Measurements from ENCODE around the gene FUT2.

DNA sequence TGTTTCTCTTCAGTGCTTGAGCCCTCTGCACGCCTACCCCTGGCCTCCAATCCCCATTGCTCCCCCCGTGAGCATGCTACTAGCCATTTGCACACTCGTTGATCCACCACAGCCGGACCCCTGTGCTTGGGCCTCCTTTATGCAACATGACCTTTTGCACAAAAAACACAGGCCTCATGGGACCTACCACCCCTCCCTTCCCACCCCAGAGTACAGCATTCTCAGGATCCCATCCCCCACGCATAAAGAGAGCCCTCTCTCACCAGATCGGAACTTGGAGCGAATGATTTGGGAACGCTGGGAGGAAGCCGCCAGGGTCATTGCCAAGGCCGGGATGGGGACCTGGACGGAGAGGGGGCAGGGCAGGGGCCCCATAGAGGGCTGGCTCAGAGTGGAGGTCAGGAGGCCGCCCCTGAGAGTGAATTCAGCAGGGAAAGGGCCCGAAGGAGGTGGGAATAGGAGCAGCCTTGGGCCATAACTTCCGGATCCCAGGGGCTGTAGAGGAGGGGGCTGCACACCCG lies 23.0 kb downstream of the FUT2 start:
- TF ChIP-seq, protein P1, sequence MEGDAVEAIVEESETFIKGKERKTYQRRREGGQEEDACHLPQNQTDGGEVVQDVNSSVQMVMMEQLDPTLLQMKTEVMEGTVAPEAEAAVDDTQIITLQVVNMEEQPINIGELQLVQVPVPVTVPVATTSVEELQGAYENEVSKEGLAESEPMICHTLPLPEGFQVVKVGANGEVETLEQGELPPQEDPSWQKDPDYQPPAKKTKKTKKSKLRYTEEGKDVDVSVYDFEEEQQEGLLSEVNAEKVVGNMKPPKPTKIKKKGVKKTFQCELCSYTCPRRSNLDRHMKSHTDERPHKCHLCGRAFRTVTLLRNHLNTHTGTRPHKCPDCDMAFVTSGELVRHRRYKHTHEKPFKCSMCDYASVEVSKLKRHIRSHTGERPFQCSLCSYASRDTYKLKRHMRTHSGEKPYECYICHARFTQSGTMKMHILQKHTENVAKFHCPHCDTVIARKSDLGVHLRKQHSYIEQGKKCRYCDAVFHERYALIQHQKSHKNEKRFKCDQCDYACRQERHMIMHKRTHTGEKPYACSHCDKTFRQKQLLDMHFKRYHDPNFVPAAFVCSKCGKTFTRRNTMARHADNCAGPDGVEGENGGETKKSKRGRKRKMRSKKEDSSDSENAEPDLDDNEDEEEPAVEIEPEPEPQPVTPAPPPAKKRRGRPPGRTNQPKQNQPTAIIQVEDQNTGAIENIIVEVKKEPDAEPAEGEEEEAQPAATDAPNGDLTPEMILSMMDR (optimal IDR thresholded peaks at IDR 0.05 in 1 of 3, IDR thresholded peaks at IDR 0.05 in 1 of 3, conservative IDR thresholded peaks at IDR 0.05 in 1 of 3; ENCODE audit: extremely low read depth in 1 of 3, insufficient read depth in 2 of 3, low read length in 3 of 3) = no peak
- no peak for TF ChIP-seq EZH2 (IDR thresholded peaks at IDR 0.05; ENCODE audit: low read length)

Measured in keratinocyte (primary cell).